HG02852 (cell line): Measurements from ENCODE around the gene VAV2.
A peak's percentile ranks its signal among the peaks of the same experiment; 100 is the strongest.

Source experiments
- ATAC-seq: cut with Tn5 transposase; IDR thresholded peaks from one replicate; pipeline ENCODE4 v1.9.1; 2021; ENCODE audit warnings: mild to moderate bottlenecking, moderate library complexity; ENCODE audit not compliant: unreplicated experiment

Gene VAV2

DNA sequence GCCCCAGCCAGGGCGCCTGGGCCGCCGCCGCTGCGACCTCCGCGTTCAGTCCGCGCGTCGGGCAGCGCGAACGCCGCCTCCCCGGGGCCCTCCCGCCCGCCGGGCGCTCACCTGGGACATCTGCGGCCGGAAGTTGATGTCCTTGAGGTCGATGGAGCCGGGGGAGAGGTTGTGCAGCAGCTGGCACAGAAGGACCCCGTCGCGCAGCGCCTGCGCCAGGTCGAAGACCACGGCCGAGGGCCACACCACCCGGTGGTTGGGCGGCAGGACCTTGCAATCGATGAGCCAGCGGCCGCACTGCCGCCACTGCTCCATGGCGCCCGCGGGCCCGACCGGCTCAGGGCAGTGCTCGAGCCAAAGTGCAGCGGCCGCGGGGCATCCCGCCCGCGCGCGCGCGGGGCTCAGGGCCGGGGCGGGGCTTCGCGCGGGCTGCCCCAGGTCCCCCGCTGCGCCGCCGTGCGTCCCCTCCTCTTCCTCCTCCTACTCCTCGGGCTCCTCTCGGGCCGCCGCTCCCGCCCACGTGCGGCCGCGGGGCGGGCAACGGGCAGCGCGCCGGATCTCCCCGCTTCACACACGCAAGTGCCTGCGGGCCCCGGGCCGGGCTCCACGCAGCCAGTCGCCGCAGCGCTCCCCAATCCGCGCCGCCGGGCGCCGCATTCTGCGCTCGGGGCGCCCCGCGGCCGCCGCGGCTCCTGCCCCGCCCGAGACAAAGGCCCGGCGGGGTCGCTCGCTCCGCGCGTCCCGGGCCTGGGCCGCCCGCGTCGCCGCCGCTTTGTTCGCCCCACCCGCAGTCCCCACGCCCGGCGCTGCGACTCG, at the start of gene VAV2:
VAV2 (minus strand) TSS at position 361 of the 816 bp plus-strand sequence; CDS start at position 315, 46 bp downstream.
- ATAC-seq = peak; percentile 51

- ATAC-seq = no peak
These were observed 49.5 kb upstream of the VAV2 start for GRCh38 chr9:134041649-134041962.

- no peak for ATAC-seq
These were observed 48.9 kb upstream of the VAV2 start for GRCh38 chr9:134040781-134041648.

GRCh38 chr9:134040176-134040565, 48.0 kb upstream of the VAV2 start:
- no peak for ATAC-seq

DNA sequence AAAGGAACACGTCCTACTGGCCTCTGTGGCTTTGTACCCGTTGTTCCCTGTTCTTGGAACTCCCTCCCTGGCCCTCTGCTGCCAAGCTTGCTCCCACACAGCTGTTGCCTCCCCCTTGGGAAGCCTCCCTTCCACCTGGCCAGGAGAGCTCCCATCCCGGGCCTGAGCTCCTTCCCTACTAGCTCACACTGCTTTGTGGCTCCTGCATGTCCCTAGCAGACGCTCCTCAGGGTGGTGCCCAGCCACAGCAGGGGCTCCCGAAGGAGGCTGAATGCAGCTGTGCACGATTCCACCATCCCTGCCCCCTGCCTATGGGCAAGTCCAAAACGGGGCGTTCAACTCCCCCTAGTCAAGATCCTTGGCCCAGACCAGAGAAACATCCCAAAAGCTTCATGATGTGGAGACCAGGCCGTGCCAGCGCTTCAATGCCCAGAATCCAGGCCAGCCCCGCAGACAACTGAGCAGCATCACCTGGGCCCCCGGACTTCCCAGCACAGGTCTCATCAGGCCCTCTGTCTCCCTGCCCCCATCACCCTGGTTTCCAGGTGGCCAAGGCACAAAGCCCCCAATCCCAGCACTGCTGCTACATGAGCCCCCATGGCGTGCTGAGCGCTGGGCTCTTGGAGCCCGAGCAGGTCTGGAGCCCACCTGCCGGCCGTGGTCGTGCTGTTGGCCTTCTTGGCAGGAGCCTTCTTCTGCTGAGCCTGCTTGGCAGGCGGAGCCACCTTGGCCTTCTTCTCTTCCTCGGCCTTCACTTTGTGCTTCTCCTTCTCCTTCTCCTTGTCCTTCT, 47.5 kb upstream of the VAV2 start:
- no peak for ATAC-seq

DNA sequence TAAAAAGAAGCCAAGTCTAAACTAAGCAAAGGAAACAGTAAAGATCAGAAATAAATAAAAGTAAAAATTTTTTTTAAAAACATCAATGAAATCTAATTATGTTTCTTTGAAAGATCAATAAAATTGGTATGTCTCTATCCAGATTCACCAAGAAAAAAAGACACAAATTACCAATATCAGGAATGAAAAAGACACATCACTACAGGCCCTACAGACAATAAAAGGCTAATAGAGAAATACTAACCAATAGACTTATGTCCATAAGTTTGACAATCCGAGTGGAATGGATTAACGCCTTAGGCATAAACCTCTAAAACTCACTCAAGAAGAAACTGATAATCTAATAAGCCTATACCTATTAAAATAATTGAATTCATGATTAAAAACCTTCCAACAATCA, 45.5 kb upstream of the VAV2 start:
- ATAC-seq = no peak

DNA sequence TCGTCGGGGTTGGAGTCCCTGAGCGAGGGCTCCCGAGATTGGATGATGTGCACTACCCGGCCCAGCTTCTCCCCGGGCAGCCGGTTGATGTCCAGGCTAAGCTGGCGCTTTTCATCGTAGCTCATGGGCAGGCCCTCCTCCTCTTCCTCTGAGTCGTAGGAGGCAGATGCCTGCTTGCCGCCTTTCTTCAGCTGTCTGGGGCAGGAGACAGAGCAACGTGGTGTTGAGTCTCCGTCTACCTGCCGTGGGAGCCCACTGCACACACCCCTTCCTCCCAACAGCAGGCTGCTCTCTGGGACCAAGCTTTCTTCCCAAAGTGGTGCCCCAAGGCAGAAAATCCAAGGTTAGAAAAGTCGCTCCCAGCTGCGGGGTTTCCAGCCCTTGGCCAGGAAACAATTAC, 44.0 kb upstream of the VAV2 start:
- ATAC-seq = no peak

- ATAC-seq = no peak
These were observed 43.2 kb upstream of the VAV2 start for GRCh38 chr9:134035041-134036039.

GRCh38 chr9:134034215-134035040, 42.3 kb upstream of the VAV2 start:
- ATAC-seq = no peak

DNA sequence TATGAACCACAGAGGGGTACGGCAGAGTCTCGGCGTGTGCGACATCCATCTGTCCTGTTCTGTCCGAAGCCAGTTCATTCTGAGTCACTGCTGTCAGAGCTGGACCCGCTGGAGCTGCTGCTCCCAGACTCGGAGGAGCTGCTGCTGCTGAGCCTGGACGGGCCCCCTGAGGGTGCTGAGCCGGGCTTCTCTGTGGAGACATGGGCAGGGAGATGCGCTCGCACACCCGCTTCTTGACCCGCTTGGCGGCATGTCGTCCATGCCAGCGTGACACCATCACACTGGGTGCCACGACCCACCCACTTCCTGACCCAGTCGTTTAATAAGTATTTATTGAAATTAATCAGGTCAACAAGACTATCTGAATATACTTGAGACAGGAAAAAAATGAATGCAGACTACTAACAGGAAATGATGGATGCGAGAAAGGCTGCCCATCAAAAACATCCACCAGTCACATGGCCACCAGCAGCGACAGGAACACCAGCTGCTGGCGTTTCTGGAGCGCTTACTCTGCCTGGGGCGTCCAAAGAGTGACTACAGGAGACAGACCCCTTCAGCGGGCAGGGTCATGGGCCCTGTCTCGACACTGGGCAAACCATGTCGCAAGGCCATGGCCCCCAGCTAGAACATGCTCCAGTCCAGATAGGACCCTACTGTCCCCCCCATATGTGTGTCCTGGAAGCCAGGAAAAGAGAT, 41.5 kb upstream of the VAV2 start:
- ATAC-seq = no peak

- no peak for ATAC-seq
These were observed 40.5 kb upstream of the VAV2 start for GRCh38 chr9:134032456-134033222.

GRCh38 chr9:134031783-134032182, 39.7 kb upstream of the VAV2 start:
- no peak for ATAC-seq

- ATAC-seq = no peak
These were observed 38.8 kb upstream of the VAV2 start for GRCh38 chr9:134030821-134031470.

- ATAC-seq = no peak
These were observed 37.4 kb upstream of the VAV2 start for GRCh38 chr9:134029248-134030226.

DNA sequence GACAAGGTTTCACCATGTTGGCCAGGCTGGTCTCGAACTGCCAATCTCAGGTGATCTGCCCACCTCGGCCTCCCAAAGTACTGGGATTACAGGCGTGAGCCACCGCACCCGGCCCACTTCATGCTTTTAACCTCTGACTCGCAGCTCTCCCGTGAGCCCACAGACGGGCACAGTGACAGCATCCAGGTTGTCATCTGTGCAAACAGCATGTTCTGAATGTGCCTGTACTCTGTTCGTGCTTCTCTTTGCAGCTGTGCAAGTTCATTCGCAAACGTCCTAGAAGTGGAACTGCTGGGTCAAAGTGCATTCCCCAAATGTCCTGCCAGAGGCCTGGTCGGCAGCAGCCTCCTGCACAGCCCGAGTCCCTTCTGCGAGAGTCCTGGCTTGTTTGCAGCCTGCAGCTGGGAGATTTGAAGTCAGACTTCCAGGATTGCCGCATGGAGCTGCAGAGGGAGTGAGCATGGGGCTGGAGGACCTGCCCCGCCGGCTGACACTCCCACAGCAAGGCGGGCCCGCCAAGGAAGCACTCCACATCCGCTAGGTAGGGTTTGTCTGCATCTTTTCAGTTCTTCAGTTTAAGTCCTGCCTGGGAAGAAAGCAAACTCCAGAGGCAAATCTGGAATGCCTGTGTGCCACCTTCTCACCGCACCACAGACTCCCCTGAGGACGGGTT, 36.6 kb upstream of the VAV2 start:
- no peak for ATAC-seq

DNA sequence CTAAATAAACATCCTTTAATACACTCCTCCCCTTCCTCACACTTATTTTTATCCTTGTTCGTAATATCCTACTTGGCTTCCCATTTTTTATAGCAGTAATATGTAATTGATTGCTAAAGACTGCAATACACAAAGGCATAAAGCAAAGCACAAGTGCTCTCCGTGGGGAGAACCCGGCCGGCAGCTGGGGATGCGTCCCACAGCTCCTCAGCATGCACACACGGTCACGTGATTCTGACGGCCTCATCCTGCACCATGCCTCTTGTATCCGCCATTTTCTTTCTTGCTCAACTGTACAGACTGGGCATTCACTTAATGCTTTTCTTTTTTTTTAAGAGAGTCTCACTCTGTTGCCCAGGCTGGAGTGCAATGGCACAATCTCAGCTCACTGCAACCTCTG, 36.0 kb upstream of the VAV2 start:
- no peak for ATAC-seq
